Activated CD8-positive, alpha-beta memory T cell treated with anti-CD3 and anti-CD28 coated beads for 1 hour (primary cell): ENCODE data around the gene BBS9.

Experiments used
- DNase-seq, 2 donors: peaks; one replicate each; pipeline ENCODE4 v3.0.0-alpha.2; 2020; ENCODE audit warnings: low read depth in 1 of 2; ENCODE audit errors: extremely low read depth in 1 of 2

BBS9 gene

DNA sequence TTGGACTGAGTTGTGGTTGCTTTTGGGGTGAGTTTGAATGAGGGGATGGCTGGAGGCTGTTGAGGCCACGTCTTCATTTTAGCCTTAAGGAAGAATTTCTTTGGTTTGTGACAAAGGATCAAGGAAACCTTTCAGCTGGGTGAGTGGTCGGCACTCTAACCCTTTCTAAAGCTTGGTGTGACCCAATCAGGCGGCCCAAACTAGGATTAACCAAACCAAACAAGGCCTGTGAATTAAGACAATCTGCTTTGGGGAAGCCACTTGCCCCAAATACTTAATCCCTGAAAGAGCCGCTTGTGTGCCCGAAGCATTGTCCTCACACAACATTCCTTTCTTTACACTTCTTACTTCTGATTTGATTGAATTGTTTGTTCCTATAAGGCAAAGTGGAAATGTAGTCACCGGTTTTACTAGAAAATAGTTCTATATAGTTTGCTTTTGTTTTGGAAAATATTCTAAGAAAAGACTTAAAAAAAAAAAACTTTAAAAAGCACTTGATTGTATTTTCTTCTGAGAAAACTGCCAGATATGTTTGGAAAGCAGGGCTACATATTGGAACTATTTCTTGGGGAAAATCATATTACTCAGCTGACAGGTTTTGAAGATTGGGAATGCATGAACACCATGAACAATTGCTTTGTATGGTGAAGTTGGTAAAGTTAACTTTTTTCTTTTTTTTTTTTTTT lies 503.6 kb downstream of the BBS9 start:
- no peak for DNase-seq

DNA sequence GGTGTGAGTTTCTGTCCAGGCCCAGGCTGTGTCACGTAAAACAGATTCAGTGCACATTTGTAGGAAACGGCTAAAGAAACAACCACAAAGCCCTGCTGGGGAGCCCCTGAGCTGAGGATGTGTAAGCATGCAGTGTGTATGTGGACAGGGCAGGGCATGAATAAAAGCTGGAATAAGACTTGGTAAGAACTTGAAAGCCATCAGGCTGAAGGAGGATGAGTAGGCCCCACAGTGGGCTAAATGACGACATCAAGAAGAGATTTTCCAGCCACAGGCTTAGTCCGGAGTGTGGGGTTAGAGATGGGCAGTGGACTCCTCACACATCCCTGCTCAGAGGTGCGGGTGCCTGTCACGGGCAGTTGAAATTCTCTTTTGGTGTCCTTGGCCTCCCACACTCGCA lies 505.2 kb downstream of the BBS9 start:
- DNase-seq: no peak

DNA sequence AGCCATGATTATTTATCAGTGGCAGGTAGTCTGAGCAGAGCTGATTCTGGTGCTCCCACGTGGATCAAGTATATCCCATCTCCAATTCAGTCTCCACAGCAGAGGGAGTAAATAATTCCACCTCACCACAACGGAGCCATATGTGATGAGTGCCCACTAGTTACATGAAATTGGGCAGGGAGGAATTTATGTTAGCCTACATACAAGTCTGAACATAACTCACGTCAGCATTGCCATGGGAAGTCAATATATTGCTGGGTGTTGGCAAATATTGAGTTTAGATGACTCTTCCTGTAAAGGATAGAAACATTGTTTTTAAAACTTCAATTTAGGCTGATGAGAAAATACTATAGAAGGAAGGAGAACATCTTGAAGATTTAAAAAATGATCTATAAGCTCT lies 507.0 kb downstream of the BBS9 start:
- no peak for DNase-seq

DNA sequence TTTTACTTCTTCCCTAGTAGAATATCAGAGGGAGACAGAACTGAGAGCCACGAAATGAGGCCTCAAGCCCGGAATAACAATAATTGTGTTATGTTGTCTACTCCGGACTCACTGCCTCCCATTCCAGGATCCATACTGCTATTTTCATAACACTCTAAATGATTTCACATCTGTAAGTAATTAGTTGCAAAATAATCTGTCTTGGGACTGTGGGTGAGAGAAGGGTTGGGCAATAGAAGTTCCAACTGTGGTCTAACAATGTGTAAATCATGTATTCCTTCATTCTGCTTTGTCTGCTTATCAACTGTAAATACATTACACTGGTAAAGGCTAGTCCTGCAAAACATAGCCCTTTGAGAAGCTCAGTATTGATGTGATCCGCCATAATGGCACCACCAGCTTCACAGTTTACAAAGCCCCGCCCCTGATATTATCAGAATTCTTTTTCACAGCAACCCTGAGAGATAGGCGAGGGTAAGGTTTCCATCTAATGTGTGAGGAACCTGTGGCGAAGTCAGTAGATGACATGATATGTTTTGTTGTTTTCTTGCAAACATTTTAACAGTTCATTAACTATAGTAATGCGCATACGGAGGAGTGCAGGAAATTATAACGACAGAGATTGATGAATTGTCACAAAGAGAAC lies 510.3 kb downstream of the BBS9 start:
- DNase-seq: no peak

DNA sequence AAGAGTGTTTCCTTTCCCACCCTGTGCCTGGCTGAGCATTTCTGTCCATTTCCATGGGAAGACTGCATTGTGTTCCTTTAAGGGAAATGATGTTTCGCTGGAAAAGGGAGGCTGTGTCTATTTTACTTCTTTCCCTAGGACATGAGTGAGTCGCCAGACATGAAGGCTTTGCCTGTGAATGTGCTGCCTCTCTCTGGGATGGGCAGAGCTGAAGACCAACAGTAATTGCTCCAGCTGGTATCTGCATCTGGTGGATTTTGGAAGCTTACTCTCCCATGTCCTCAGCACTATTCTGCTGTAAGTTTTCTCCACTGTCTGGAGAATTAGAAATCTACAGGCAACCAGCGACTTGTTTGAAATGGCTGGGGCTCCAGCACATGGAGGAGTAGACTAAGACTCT lies 511.4 kb downstream of the BBS9 start:
- no peak for DNase-seq

DNA sequence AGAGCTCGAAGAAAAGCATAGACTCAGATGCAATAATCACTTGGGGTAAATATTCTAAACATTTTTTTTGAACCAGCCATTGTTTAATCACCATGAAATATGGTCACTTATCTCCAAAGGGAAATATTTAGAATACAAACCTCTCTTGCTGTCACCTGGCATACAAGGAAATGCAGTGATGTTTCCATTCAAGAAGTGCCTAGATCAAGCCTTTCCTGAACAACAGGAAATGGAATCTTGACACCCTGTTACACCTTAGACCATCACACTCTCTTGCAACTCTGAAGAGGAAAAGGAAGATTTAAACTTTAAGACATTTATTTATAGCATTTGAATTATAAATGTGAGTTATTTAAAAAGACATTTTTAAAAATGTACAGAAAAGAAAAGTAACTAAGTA lies 512.9 kb downstream of the BBS9 start:
- DNase-seq: no peak

DNA sequence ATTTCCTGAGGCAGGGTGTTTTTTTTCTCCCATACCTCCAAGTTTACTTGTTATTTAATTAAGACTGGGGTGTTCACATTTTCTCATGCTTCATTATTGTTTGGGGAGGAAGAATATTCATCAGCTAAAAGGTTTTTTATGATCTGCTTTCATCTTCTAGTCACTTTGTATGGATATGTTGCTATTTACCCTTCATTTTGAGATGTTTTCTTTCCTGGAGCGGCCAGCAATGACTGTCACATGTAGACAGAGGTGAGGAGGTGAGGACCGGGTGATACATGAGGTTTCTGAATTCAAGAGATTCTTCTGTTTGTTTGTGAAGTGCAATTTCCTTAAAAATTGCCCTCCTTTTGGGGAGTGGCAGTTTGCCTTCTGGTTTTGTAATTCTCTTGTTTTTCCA lies 514.2 kb downstream of the BBS9 start:
- DNase-seq: no peak

DNA sequence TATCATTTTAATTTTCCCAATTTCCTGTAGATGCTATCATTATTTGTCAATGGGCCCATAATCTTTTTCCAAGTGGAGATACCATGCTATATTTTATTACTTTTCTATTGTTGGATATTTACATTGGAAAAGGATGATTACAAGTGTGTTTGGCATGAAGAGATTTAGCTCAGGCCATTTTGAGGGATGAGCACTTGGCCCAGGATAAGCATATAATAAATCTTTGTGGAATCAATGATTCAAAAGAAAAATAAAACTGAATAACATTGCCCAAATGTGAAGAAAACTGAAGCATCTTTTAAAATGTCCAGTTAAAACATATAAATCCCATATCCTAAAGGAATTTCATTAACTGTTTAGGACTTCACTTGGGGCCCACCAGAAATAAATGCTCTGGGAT lies 515.1 kb downstream of the BBS9 start:
- no peak for DNase-seq

DNA sequence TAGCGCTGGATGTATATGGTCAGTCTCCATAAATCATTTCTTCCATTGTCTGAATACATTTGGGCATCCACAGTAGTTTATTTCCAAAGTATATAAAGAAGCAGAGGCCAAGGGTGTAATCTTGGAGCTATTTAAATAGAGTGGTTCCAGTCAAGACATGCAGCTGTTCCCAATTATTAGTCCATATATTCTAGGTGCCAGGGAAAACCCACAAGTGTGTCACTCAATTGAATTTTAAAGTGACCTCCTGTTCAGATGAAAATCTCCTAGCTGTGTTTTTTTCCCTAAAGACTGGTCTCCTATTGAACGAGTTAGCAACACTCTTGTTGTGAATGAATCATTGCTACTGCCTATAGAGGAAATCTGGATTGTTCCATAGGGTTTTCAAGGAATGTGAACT lies 515.7 kb downstream of the BBS9 start:
- DNase-seq: no peak

DNA sequence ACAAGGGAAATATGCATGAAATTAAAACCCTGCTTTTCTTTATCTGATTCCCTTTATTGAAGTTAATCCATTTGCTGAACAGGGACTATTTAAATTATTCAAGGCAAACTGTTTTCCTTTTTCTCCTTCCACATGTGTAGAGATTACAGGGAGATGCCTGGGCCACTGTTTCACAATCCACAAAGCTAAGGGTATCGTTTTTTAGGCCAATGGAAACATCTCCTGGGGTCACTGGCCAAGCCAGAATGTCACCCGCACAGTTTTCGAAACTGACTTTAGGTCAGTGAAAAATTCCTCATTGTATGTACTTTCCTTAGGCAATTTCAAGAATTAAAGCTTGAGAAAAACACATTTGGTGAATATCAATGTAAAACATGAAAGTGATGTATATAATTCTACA lies 516.8 kb downstream of the BBS9 start:
- no peak for DNase-seq

DNA sequence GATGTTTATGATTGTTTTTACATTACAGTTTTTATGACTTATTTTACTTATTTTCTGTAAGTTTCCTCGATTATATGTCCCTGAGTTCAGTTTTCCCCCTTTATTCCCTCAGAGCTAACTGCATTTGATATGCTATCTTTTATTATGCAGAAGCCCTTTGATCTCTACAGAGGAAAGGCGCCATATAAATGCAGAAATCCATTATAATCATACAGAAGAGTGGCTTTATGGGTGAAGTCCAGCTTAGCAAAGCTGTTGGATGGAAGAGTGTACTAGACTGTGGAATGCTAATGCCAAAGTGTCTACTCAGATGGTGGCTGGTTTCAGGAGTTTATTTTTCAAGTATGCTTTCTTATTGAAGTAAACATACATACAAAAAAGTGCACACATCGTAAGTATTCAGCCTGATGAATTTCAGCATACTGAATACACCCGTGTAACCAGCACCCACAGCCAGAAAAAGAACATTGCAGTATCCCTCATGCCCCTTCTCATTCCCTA lies 517.6 kb downstream of the BBS9 start:
- no peak for DNase-seq

DNA sequence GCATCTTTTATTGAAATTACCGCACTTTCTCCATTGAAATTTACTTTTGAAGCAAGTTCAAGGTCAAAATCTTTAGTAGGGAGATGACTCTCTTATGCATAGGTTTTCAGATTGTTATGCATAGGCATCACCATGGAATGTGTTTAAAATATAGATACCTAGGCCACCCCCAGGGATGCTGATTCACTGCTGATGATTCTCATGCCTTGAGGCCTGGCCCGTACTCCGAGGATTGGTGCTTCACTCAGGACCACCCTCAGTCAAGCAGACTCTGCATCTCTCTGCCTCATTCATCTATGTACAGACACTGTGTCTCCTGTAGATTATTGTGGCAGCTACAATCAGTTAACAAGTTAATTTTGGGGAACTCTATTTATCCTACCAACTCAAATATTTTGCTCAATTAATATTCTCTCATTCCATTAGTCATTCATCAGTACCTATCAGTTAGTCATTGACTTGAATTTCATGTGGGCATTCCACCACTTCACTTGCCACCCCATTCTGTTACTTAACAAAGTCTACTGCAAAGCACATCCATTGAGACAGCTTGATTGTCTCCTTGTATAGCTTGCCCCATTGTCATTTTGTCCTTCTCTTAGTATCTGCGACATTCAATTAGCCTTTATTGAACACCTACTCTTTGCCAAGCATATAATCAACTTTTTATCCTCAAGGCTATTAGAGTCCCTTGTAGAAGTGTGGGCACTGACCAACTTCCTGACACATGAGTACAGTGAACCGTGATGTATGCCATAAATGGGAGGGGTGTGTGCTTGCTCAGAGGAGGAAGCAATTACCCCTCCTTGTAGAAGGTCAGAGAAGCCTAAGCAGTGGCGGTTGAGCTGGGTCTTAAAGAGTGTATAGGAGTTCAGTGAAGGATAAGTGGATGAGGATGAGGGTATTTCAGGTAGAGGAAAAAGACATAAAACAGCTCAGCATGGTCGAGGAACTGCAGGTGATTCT lies 520.4 kb downstream of the BBS9 start:
- no peak for DNase-seq

DNA sequence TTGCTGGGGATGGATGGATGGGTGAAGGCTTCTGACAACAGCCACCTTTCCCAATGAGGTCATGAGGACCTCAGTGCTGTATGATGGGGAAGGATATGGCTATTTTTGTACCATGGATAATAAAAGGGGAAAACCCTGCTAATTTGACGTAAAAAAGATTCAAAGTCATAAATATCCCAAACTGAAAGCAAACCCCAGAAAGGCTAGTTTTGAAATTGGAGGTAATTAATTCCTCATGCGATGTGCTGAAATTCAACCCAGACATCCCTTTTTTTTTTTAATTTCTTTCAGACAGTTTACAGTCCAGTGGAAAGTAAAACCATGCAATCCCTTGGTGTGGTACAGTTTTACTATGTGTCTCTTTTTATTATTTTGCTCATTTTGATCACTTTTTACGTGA lies 521.5 kb downstream of the BBS9 start:
- DNase-seq: no peak

DNA sequence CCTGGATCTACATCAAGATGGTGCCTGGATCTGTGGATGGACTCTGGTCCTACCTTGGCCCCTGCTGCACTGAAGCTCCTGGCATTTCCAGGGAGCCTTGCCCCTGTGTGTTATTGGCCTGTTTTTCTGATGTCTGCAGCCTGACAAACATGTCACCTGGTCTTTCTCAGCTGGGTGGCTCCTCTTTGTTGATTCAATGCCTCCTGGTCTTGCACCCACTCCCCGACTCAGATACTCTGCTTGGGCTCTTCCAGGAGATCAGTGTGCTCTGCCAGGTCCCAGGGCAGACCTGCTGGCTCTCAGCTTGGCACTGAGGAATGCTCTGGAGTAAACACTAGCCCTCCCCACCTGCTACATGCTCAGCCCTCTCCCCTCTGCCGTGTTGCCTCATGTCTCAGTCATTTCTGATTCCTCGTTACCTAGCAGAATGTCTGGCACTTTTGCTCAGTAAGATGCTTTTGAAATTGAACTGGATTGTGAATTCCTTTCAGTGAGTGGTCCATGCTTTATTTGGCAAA lies 522.7 kb downstream of the BBS9 start:
- no peak for DNase-seq

DNA sequence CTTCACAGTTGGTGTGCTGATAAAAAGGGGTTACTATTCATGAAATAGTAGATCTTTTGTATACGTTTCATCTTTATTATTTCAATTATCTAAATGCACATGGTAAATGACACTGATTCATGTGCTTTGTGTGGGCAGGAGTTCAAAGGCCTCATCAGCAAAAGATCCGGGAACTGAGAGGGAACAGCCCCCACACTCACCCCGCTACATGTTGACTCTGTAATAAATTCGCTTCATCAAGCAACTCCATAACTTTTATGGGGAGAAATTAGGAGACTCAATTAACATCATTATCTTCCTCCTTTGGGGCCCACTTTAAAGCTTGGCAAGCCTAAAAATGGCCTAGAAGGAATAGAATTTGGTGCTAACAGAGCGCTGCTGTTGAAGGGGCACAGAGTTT lies 525.3 kb downstream of the BBS9 start:
- DNase-seq: no peak
